GM21423 (cell line): ENCODE measurements around the gene PCDHB12.
"Not testable (repeated sequence)": the region's sequence is repeated elsewhere in the genome, so short reads cannot be mapped to it uniquely, and the experiment has no call there.

Experiments
- ATAC-seq: cut with Tn5 transposase; IDR thresholded peaks from one replicate; pipeline ENCODE4 v1.9.1; 2021; ENCODE audit warnings: mild to moderate bottlenecking, moderate library complexity; ENCODE audit not compliant: unreplicated experiment

Gene PCDHB12

DNA sequence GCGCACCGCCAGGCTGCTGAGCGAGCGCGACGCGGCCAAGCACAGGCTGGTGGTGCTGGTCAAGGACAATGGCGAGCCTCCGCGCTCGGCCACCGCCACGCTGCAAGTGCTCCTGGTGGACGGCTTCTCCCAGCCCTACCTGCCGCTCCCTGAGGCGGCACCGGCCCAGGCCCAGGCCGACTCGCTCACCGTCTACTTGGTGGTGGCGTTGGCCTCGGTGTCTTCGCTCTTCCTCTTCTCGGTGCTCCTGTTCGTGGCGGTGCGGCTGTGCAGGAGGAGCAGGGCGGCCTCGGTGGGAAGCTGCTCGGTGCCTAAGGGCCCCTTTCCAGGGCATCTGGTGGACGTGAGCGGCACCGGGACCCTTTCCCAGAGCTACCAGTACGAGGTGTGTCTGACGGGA, 6.9 kb upstream of the PCDHB12 start:
- ATAC-seq = not testable (repeated sequence)

DNA sequence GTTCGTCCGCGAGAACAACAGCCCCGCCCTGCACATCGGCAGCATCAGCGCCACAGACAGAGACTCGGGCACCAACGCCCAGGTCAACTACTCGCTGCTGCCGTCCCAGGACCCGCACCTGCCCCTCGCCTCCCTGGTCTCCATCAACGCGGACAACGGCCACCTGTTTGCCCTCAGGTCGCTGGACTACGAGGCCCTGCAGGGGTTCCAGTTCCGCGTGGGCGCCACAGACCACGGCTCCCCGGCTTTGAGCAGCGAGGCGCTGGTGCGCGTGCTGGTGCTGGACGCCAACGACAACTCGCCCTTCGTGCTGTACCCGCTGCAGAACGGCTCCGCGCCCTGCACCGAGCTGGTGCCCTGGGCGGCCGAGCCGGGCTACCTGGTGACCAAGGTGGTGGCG, 1.8 kb downstream of the PCDHB12 start:
- ATAC-seq = not testable (repeated sequence)

DNA sequence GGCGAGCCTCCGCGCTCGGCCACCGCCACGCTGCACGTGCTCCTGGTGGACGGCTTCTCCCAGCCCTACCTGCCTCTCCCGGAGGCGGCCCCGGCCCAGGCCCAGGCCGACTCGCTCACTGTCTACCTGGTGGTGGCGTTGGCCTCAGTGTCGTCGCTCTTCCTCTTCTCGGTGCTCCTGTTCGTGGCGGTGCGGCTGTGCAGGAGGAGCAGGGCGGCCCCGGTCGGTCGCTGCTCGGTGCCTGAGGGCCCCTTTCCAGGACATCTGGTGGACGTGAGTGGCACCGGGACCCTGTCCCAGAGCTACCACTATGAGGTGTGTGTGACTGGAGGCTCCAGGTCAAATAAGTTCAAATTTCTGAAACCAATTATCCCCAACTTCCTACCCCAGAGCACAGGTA, 2.3 kb downstream of the PCDHB12 start:
- ATAC-seq = not testable (repeated sequence)

- ATAC-seq = not testable (repeated sequence)
These were observed 5.3 kb downstream of the PCDHB12 start, which contains the start of gene PCDHB13 for GRCh38 chr5:141213656-141214339. PCDHB13 (plus strand) TSS chr5:141213919; CDS start chr5:141214124, 205 bp downstream.

DNA sequence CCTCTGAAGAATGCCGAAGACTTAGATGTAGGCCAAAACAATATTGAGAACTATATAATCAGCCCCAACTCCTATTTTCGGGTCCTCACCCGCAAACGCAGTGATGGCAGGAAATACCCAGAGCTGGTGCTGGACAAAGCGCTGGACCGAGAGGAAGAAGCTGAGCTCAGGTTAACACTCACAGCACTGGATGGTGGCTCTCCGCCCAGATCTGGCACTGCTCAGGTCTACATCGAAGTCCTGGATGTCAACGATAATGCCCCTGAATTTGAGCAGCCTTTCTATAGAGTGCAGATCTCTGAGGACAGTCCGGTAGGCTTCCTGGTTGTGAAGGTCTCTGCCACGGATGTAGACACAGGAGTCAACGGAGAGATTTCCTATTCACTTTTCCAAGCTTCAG, 6.1 kb downstream of the PCDHB12 start:
- not testable (repeated sequence) for ATAC-seq

DNA sequence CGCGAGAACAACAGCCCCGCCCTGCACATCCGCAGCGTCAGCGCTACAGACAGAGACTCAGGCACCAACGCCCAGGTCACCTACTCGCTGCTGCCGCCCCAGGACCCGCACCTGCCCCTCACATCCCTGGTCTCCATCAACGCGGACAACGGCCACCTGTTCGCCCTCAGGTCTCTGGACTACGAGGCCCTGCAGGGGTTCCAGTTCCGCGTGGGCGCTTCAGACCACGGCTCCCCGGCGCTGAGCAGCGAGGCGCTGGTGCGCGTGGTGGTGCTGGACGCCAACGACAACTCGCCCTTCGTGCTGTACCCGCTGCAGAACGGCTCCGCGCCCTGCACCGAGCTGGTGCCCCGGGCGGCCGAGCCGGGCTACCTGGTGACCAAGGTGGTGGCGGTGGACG, 7.0 kb downstream of the PCDHB12 start:
- ATAC-seq = not testable (repeated sequence)

DNA sequence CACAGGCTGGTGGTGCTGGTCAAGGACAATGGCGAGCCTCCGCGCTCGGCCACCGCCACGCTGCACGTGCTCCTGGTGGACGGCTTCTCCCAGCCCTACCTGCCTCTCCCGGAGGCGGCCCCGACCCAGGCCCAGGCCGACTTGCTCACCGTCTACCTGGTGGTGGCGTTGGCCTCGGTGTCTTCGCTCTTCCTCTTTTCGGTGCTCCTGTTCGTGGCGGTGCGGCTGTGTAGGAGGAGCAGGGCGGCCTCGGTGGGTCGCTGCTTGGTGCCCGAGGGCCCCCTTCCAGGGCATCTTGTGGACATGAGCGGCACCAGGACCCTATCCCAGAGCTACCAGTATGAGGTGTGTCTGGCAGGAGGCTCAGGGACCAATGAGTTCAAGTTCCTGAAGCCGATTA, 7.5 kb downstream of the PCDHB12 start:
- not testable (repeated sequence) for ATAC-seq

GRCh38 chr5:141223112-141223783, 14.7 kb downstream of the PCDHB12 start, which contains the start of gene PCDHB14:
PCDHB14 (plus strand) TSS chr5:141223343; CDS start chr5:141223506, 163 bp downstream.
- ATAC-seq = no peak

- not testable (repeated sequence) for ATAC-seq
These were observed 16.3 kb downstream of the PCDHB12 start for GRCh38 chr5:141224844-141225243.

DNA sequence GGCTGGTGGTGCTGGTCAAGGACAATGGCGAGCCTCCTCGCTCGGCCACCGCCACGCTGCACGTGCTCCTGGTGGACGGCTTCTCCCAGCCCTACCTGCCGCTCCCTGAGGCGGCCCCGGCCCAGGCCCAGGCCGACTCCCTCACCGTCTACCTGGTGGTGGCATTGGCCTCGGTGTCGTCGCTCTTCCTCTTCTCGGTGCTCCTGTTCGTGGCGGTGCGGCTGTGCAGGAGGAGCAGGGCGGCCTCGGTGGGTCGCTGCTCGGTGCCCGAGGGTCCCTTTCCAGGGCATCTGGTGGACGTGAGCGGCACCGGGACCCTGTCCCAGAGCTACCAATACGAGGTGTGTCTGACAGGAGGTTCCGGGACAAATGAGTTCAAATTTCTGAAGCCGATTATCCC, 16.9 kb downstream of the PCDHB12 start:
- not testable (repeated sequence) for ATAC-seq

- ATAC-seq = no peak
These were observed 25.7 kb downstream of the PCDHB12 start for GRCh38 chr5:141234109-141234667.

GRCh38 chr5:141235922-141236321, 27.4 kb downstream of the PCDHB12 start:
- not testable (repeated sequence) for ATAC-seq

DNA sequence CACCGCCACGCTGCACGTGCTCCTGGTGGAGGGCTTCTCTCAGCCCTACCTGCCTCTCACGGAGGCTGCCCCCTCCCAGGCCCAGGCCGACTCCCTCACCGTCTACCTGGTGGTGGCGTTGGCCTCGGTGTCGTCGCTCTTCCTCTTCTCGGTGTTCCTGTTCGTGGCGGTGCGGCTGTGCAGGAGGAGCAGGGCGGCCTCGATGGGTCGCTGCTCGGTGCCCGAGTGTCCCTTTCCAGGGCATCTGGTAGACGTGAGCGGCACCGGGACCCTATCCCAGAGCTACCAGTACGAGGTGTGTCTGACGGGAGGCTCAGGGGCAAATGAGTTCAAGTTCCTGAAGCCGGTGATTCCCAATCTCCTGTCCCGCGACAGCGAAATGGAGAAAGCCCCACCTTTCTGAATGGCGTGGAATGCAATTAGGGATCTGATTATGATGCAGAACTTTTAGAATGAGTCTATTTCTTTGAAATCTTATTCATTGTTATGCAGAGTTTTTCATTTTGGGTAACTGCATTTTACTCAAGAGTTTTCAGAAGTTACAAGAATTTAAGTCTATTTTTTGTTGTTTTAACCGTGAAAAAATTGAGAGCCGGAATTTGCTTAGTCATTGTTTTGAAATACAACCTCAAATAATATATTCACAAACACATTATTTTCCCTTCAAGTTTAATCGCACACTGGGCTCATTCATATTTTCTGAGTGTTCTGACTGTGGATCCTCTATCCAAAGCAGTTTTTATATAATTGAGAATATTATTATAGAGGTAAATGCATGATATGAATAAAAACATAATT, 28.2 kb downstream of the PCDHB12 start:
- no peak for ATAC-seq

DNA sequence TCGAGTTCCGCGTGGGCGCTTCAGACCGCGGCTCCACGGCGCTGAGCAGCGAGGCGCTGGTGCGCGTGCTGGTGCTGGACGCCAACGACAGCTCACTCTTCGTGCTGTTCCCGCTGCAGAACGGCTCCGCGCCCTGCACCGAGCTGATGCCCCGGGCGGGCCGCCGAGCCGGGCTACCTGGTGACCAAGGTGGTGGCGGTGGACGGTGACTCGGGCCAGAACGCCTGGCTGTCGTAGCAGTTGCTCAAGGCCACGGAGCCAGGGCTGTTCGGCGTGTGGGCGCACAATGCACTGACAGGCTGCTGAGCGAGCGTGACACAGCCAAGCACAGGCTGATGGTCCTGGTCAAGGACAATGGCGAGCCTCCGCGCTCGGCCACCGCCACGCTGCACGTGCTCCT, 33.0 kb downstream of the PCDHB12 start:
- no peak for ATAC-seq

DNA sequence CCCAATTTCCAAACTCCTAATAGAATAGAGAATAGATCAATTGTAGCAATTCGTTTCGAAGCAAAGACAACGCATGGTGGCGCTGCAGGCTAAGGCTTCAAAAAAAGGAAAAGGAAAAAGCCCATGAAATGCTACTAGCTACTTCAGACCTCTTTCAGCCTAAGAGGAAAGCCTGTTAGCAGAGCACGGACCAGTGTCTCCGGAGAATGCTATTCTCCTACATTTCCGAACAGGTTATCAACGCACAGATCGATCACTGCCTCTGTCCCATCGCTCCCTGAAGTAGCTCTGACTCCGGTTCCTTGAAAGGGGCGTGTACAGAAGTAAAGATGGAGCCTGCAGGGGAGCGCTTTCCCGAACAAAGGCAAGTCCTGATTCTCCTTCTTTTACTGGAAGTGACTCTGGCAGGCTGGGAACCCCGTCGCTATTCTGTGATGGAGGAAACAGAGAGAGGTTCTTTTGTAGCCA, 36.8 kb downstream of the PCDHB12 start, which contains the start of gene PCDHB15:
PCDHB15 (plus strand) TSS at position 146 of the 468 bp plus-strand sequence; CDS start at position 330, 184 bp downstream.
- ATAC-seq = no peak

DNA sequence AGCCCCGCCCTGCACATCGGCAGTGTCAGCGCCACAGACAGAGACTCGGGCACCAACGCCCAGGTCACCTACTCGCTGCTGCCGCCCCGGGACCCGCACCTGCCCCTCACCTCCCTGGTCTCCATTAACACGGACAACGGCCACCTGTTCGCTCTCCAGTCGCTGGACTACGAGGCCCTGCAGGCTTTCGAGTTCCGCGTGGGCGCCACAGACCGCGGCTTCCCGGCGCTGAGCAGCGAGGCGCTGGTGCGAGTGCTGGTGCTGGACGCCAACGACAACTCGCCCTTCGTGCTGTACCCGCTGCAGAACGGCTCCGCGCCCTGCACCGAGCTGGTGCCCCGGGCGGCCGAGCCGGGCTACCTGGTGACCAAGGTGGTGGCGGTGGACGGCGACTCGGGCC, 38.5 kb downstream of the PCDHB12 start:
- ATAC-seq = not testable (repeated sequence)

GRCh38 chr5:141247434-141247833, 38.9 kb downstream of the PCDHB12 start:
- ATAC-seq = not testable (repeated sequence)

DNA sequence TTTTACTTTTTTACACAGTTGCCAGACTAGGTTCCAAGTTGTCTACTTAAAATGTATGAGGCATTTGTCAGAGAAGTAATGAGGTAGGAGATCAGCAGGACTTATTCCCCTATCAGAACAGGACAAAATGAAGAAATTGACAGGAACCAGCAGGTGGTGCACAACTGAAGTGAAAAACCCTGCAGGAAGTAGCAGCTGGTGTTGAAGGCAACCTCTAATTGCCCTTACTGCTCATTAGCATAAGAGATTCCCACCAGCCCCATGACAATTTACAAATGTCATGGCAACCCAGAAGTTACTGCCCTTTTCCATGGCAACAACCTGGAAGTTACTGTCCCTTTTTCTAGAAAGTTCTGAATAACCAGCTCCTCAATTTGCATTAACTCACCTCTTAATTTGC, 42.1 kb downstream of the PCDHB12 start:
- no peak for ATAC-seq

- ATAC-seq = no peak
These were observed 49.9 kb downstream of the PCDHB12 start for GRCh38 chr5:141258464-141258863.

DNA sequence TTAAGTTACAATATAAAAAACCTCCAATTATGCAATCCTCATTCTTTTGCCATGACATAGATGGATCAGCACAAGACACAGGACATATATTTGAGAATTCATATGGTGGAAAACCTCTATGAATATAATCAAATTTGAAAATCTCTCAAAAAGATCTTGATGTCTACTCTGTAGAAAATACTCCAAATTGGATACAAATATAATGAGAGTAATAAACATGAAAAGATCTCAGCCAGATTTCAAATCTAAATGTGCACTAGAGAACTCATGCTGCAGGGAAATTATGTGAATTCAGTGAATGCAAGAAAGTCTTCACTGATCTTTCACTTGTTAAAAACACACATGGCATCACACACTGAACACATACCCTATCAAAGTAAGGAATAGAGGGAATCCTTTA, 50.4 kb downstream of the PCDHB12 start:
- ATAC-seq = no peak
